ENCODE data around the gene ZFAND2A.
A peak's percentile ranks its signal among the peaks of the same experiment; 100 is the strongest.
"Not testable (repeated sequence)": the region's sequence is repeated elsewhere in the genome, so short reads cannot be mapped to it uniquely, and the experiment has no call there.

The ZFAND2A gene

GRCh38 chr7:1159891-1160669 is at the start of gene ZFAND2A:
TSS of gene ZFAND2A (minus strand) at chr7:1160196. CDS start at chr7:1158212, 1,984 bp downstream.
- peak; percentile 43 for DNase-seq

- no peak for DNase-seq
Observed at GRCh38 chr7:1209097-1209496, 49.1 kb upstream of the ZFAND2A start.

GRCh38 chr7:1205742-1206141 is 45.7 kb upstream of the ZFAND2A start:
- not testable (repeated sequence) for DNase-seq

- no peak for DNase-seq
Observed at GRCh38 chr7:1204460-1205140, 44.6 kb upstream of the ZFAND2A start.

- not testable (repeated sequence) for DNase-seq
Observed at GRCh38 chr7:1202914-1203313, 42.9 kb upstream of the ZFAND2A start.

- DNase-seq, result no peak
Observed at GRCh38 chr7:1201916-1202315, 41.9 kb upstream of the ZFAND2A start.

- no peak for DNase-seq
Observed at GRCh38 chr7:1200045-1200444, 40.0 kb upstream of the ZFAND2A start.

- DNase-seq, result no peak
Observed at GRCh38 chr7:1197997-1198625, 38.1 kb upstream of the ZFAND2A start.

GRCh38 chr7:1196950-1197349 is 37.0 kb upstream of the ZFAND2A start:
- DNase-seq, result no peak

- DNase-seq, result not testable (repeated sequence)
Observed at GRCh38 chr7:1196441-1196840, 36.4 kb upstream of the ZFAND2A start.

- peak; percentile 30 for DNase-seq
Observed at GRCh38 chr7:1193593-1194424, 33.8 kb upstream of the ZFAND2A start.

- no peak for DNase-seq
Observed at GRCh38 chr7:1192171-1192676, 32.2 kb upstream of the ZFAND2A start.

- DNase-seq, result no peak
Observed at GRCh38 chr7:1189986-1190772, 30.2 kb upstream of the ZFAND2A start.

- DNase-seq, result no peak
Observed at GRCh38 chr7:1188720-1189294, 28.8 kb upstream of the ZFAND2A start.

GRCh38 chr7:1187127-1187526 is 27.1 kb upstream of the ZFAND2A start:
- DNase-seq, result no peak

- no peak for DNase-seq
Observed at GRCh38 chr7:1181640-1182039, 21.6 kb upstream of the ZFAND2A start.

- no peak for DNase-seq
Observed at GRCh38 chr7:1181031-1181430, 21.0 kb upstream of the ZFAND2A start.

GRCh38 chr7:1176891-1177373 is 16.9 kb upstream of the ZFAND2A start:
- DNase-seq, result no peak

- no peak for DNase-seq
Observed at GRCh38 chr7:1175967-1176851, 16.2 kb upstream of the ZFAND2A start.

- no peak for DNase-seq
Observed at GRCh38 chr7:1175597-1175966, 15.6 kb upstream of the ZFAND2A start.
